GM19397 (cell line): ENCODE data around the gene FTSJ1.
A peak's percentile ranks its signal among the peaks of the same experiment; 100 is the strongest.
"Not testable (repeated sequence)": the region's sequence is repeated elsewhere in the genome, so short reads cannot be mapped to it uniquely, and the experiment has no call there.

ENCODE experiments used
- ATAC-seq: cut with Tn5 transposase; IDR thresholded peaks from one replicate; pipeline ENCODE4 v1.9.1; 2021; ENCODE audit warnings: mild to moderate bottlenecking, moderate library complexity; ENCODE audit not compliant: unreplicated experiment

FTSJ1 gene, protein sequence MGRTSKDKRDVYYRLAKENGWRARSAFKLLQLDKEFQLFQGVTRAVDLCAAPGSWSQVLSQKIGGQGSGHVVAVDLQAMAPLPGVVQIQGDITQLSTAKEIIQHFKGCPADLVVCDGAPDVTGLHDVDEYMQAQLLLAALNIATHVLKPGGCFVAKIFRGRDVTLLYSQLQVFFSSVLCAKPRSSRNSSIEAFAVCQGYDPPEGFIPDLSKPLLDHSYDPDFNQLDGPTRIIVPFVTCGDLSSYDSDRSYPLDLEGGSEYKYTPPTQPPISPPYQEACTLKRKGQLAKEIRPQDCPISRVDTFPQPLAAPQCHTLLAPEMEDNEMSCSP

DNA sequence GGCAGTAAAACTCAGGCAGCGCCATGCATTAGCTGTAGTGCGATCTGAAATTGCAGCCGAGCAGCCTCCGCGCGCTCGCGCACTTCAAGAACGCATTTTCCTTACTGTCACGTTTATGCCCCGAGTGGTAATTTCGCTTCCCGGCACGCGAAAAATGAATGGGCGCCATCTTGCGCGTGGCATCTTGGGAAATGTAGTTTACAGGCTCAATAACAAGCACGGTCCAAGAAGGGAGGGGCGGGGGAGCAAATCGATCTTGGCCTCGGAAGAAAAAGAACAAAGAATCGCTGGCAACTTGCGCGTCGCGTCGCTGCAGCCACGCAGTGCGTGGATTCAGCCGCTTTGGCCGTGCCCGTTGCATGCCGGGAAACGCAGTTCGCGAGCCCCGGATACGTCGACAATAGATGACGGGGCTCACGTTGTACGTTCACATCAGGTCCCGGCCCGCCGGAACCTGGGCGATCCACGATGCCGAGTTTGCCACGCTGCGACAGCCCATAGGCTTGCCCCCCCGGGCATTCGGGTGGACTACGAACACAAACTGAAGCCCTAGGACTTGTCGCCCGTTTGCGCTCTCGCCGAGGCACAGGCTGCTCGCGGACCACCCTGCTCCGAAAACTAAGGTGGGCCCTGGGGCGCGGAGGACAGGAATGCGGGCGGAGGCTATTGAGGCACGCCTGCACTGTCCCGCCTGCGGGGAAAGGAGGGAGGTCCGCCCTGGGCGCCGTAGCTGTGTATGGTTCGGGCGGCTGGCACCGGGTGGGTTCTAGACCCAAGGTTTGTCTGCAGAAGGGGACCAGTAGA is at the start of gene FTSJ1:
Gene FTSJ1 (plus strand): TSS at position 426 of the 804 bp plus-strand sequence. CDS start 1,849 bp downstream, outside the sequence.
- ATAC-seq = peak; percentile 91

DNA sequence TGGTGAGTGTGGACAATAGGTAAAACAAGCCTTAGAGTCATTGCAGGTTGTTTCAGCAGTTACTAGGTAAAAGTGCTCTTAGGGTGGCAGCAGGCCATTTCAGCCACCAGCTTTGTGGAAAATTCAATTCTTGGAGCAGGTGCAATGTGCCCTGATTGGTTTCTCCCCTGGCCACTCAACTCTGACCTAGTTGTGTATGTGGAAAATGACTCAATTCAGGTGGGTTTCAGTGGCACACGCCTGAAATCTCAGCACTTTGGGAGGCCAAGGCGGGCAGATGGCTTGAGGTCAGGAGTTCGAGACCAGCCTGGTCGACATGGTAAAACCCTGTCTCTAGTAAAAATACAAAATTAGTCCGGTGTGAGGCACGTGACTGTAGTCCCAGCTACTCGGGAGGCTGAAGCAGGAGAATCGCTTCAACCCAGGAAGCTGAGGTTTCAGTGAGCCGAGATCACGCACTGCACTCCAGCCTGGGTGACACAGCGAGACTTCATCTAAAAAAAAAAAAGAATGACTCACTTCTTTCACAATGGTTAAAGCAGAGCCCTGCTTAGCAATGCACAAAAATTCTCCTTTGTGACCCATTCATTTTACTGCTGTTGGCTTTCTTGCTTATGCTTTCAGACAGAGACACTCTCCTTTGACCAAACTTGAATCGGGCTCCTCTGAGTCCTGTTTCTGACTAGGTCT is 48.8 kb upstream of the FTSJ1 start:
- ATAC-seq = not testable (repeated sequence)

DNA sequence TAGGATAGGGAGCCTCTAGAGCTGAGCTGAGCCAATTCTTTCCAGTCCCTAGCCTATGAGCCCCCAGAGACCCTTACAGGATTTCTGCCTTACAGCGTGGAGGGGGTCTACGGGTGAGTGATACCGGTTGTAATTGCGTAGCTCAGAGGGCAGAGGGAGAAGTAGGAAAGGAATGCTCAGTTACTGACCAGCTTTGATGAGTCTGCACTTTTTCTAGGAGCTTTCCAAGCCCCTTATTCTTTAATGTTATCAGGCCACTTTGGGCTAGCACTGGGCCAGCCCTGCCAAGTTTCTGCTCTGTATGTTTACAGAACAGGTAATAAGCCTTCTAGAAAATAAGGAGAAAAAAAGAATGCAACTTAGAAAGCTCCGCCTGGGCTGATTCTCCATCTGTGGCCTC is 46.4 kb upstream of the FTSJ1 start:
- ATAC-seq = not testable (repeated sequence)

DNA sequence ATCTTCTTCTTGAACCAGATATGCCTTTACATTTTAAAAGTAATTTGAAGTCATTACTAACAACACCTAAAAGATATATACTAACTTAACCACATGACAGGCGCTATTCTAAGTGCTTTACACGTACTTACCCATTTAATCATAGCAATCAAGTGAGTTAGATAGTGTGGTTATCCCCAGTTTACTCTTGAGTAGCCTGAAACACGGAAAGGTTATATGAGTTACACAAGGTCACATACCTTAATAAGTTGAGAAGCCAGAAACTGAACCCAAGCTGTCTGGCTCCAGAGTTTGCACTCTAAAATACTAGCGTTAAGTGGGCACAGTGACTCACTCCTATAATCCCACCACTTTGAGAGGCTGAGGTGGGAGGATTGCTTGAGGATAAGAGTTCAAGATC is 45.8 kb upstream of the FTSJ1 start:
- ATAC-seq = not testable (repeated sequence)

DNA sequence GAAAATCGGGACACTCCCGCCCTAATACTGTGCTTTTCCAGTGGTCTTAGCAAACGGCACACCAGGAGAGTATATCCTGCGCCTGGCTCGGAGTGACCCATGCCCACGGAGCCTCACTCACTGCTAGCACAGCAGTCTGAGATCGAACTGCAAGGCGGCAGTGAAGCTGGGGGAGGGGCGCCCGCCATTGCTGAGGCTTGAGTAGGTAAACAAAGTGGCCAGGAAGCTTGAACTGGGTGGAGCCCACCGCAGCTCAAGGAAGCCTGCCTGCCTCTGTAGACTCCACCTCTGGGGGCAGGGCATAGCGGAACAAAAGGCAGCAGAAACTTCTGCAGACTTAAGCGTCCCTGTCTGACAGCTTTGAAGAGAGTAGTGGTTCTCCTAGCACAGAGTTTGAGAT is 42.3 kb upstream of the FTSJ1 start:
- ATAC-seq = not testable (repeated sequence)

DNA sequence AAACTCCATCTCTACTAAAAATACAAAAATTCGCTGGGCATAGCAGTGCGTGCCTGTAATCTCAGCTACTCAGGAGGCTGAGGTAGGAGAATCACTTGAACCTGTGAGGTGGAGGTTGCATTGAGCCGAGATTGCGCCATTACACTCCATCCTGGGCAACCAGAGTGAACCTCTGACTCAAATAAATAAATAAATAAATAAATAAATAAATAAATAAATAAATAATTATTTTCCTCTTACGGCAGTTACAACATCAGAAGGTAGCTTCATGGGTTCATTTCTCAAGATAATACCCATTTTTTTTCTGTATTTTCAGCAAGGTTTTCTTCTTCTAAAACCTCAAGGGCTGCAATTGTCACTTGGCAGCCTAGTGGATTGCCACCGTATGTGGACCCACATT is 28.8 kb upstream of the FTSJ1 start:
- not testable (repeated sequence) for ATAC-seq

DNA sequence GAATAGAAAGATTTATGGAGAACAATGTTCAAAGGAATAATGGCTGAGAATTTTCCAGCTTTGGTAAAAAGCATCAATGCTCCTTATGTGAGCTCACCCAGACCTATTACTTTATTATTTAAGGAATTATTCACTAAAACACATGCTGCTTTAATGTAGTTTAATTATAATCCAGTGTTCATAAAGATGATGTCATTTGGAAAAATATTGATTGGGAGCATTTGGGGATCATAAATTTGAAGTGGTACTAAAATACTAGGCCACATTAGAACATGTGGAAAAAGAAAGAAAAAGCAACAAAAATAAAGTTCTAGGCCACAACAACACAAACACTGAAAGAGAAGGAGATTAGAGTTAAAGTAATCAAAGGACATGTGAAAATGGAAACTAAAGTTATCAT is 25.9 kb upstream of the FTSJ1 start:
- no peak for ATAC-seq

DNA sequence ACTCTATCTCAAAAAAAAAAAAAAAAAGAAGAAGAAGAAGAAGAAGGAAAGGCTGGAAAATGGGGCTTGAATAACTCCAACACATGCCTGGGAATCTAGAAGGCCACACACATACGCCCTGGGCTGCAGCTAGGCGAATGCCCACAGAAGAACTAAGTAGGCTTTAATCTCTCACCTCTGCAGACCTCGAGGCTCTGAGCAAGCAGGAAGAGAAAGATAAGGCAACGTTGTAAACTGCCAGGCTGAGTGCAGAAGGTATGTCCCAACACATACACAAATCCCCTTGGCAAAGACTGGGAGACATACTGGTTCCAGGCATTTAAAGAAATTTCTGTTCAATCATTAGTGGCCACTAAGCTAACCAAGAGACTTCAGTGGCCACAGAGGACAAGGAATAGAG is 24.3 kb upstream of the FTSJ1 start:
- ATAC-seq = no peak

DNA sequence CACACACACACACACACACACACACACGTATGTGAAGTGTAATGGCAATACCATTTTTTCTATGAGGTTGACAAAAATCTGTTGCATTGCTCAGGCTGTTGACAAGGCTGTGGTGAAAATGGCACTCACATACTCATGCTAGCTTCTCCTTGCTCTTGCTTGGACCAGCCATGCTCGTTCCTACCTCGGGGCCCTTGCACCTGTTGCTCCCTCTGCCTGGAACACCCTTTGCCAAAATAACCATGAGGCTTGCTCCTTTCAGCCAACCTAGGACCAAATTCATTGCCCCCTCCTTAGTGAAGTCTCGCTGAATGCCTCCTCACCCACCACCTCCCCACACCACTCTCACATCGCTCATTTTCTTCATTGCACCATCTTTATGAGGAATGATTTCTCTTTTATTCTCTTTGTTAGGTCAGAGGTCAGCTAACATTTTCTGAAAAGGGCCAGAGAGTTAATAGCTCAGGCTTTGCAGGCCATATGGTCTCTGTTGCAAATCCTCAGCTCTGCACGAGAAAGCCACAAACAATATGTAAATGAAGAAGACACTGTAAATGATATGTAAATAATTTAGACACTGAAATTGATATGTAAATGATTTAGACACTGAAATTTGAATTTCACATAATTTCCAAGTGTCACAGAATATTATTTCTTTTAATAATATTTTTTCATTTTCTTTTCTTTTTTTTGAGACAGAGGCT is 19.2 kb upstream of the FTSJ1 start:
- no peak for ATAC-seq

DNA sequence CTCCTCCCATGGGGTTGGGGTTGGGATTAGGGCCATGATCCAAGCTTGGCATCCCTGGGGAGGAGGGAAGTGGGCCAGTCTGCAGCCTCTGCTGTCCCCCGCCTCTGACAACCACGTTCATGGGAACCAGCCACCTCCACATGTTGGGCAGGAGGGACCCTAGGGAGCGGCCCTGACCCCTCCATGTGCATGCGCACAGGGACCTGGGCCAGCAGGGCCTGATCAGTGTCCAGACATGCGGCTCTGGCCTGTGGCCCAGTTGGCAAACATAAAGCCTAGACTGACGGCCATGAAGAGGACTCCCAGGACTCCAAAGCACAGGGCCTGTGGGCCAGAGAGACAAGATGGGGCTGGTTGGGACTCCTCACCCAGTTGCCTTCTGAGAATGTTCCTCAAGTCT is 17.3 kb upstream of the FTSJ1 start:
- no peak for ATAC-seq

DNA sequence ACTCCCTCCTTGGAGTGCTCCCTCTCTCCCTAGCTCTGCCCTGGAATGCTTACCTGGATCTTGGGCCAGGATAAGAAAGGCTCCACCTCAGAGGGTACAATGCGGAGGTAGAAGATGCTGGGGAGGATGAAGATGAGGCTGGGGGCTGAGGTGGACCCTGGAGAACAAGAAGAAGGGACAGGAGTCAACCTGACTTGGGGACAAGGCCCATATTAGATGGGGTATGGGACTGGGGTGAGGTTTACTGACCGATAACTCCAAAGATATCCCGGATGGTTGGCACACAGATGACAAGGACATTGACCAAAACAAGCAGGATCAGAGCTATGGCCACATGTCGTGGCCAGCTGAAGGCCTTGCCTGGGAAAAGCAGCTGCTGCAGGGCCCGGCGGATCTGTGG is 16.5 kb upstream of the FTSJ1 start:
- no peak for ATAC-seq

DNA sequence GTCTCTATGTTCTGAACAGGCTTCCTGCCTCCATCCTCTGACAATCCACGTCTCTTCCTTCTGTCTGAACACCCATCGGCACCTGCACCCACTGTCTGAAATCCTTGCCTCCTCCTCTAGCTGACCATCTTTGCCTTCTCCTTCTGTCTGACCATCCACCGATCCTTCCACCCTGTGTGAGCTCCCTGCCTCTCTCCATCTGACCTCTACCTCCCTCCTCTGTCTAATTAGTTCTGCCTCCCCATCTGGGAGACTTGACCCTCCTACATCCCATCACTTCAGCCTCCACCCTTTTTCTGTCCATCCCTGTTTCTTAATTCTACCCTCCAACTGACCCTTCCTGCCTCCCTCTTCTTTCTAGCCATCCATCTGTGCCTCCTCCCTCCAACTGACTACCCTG is 16.0 kb upstream of the FTSJ1 start:
- no peak for ATAC-seq

DNA sequence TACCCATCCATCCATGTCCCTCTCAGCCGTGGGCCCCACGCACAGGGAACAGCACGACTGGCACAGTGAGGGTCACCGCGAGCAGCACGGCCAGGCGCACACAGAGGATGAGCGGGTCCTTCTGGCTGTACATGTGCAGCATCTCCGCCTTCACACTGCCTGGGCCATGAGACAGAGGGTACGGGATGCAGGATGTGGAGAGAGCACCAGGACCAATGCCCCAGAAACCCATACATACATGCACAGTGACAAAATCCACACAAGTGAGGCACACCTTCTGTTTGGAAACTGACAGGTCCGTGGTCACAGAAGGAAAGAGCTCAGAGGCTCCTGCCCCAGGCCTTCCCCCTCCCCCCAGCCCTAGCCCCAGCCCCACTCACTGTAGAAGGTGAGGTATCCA is 15.4 kb upstream of the FTSJ1 start:
- ATAC-seq = no peak

DNA sequence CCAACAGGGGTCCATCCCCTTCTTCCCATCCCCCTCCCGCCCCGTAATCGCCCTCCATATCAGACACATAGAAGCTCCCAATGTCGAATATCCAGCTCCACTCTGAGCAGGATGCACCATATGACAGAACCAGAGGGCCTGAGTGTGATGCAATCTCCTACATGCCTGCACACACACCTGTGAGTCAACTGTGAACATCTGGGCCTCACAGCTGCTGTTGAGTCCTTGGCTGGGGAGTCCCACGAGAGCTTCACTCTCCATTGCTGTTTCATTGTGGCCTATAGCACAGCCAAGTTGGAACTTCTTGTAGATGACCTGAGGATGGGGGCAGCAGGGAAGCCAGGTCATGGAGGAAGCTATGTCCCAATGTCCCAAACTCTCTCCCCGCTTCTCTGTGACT is 14.2 kb upstream of the FTSJ1 start:
- no peak for ATAC-seq

DNA sequence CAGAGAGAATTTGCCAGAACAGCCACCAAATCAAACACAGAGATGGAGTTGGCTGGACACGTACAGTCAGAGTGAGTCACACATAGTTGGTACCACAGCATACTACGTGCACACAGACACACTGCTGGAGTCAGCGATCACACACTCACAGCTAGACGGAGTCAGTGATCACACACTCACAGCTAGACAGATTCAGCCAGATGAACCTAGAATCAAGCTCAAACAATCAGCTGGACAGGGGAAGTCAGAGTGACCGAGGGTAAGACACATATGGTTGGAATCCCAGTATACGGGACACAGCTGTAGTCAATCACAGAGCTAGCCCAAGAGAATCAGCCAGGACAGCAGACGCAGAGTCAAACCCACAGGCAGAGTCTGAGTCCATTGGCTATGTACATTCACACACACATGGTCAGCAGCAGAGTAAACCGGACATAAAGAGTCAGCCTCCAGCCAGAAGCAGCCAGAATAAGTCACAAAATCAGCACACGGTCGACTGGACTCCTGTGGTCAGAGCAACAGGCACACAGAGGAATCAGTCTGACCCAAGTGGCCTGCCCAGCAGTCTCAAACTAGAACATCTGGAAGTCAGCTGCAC is 10.6 kb upstream of the FTSJ1 start:
- ATAC-seq = no peak

DNA sequence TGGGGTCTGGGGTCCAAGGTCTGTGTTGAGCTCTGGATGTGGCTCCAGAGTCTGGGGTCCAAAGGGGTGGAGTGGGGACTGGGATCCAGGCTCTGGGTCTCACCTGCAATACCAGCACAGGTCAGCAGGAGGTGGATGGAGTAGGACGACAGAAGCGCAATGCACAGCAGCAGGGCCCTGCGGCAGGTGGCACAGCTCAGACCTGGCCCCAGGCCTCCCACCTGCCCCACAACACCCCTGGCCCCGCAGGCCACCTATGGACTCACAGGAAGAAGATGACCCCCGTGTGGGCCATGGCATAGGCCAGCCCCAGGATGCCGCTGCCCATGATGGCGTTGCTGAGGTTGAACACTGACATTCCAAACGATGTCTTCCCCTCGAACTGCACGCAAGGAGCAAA is 9.3 kb upstream of the FTSJ1 start:
- ATAC-seq = no peak

DNA sequence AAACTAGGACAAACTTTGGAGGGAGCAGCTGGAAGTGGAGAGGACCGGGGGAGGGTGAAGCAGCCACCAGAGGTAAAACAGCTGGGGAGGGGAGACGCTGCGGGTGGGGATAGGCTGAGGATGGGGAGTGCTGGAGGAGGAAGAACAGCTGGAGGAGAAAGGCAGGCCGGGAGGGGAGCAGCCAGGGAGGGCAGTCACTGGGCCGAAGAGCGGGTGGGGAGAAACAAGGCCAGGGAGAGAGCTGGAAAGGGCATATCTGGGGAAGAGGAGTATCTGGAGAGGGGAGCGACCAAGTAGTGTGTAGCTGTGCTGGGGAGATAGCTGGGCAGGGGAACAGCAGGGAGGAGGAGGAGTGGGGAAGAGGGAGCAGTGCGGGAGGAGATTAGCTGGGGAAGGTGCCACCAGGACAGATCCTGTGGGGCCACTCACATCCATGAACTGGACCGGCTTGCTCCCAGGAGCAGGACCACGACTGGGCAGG is 8.7 kb upstream of the FTSJ1 start:
- no peak for ATAC-seq

DNA sequence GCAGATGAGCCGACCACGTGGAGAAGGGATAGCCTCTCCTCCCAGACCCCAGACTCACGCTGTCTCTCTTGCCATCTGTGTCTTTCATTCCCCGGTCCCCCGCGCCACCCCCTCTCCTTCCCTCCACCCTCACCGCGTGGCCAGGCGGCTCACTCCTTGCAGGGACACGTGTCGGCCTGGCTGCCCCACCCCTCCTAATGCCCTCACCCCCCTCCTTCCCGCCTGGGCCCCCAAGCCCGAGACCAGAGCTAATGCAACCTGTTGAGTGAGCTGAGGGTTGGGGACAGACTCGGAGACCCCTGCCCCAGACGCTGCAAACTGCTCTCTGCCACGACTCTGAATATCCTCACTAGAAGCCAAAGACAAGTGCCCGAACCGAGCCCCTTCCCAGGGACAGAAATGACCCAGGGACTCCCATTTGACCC is 7.7 kb upstream of the FTSJ1 start:
- ATAC-seq = peak; percentile 60

DNA sequence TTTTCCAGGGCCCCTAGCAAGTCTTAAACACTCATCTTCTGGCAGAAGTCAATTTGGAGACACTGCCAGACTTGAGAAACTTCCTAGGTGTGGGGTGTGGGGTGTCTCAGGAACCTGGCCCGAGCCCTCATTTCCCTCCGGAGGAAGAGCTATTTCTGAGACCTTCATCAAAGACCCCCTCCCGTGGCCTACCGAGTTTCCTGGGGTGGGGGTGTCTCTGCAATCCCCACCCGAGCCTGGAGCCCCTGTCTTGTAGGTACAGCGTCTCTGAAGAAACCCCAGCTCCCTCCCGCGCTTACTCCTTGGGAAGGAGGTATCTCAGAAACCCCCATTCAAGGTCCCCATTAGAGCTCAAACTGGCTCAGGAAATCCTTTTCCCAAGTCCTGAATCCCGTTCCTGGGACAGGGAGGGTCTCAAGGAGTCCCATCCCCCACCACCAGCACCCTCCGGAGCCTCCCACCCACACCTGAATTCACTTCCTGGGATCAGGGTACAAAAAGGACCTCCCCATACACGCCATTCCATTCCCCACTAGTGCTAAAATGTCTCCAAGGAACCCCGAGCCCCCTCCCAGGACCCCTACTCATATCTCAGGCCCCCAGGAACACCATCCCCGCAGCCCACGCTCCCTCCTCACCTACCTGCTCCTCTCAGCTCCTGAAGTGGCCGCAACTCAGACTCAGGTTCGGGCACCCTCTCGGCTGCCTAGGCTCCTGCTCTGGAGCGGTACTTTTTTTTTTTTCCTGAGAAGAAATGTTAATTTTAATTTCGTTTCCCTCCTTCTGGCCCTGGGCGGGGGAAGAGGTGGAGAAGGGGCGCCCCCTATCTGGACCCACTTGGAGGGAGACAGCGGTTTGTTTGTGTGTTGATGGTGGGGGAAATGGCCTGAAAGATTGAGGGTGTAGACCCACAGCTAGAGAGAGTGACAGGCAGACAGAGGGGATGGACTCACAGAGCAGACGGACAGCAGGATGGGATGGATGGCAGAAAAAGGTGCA is 7.0 kb upstream of the FTSJ1 start:
- ATAC-seq = no peak
